KMS-11 (cell line): ENCODE measurements around the gene IGLL5.

Source experiments
- H2AFZ ChIP-seq: fragments of 200-600 bp; sonication (generic); 2 replicates; pipeline ENCODE4 v1.6.1; 2016; ENCODE audit warnings: antibody characterized with exemption, mixed run types, low read depth
- H3K27ac ChIP-seq: fragments of 200-600 bp; sonication (generic); 2 replicates; pipeline ENCODE4 v1.6.1; 2016; ENCODE audit warnings: mild to moderate bottlenecking, mixed run types
- H3K27me3 ChIP-seq: fragments of 200-600 bp; sonication (generic); 2 replicates; pipeline ENCODE4 v1.6.1; 2017; ENCODE audit warnings: mild to moderate bottlenecking, low read depth, mixed run types, moderate library complexity; ENCODE audit not compliant: insufficient read depth
- H3K36me3 ChIP-seq: fragments of 200-600 bp; sonication (generic); 2 replicates; pipeline ENCODE4 v1.6.1; 2017; ENCODE audit warnings: mild to moderate bottlenecking, mixed run types; ENCODE audit not compliant: insufficient read depth
- H3K4me1 ChIP-seq: fragments of 200-600 bp; sonication (generic); 2 replicates; pipeline ENCODE4 v1.6.1; 2016; ENCODE audit warnings: mild to moderate bottlenecking, low read depth, mixed run types; ENCODE audit not compliant: poor library complexity, severe bottlenecking
- H3K4me2 ChIP-seq: fragments of 200-600 bp; sonication (generic); 2 replicates; pipeline ENCODE4 v1.7.0; 2016; ENCODE audit warnings: mild to moderate bottlenecking, mixed run types
- H3K4me3 ChIP-seq: fragments of 200-600 bp; sonication (generic); IDR thresholded peaks from 2 replicates; pipeline ENCODE4 v1.6.1; 2017; ENCODE audit warnings: low read depth, low read length, mixed read lengths; ENCODE audit not compliant: insufficient read depth
- H3K79me2 ChIP-seq: fragments of 200-600 bp; sonication (generic); 2 replicates; pipeline ENCODE4 v1.6.1; 2016; ENCODE audit warnings: low read depth, mixed run types; ENCODE audit not compliant: insufficient read depth
- H3K9ac ChIP-seq: fragments of 200-600 bp; sonication (generic); 2 replicates; pipeline ENCODE4 v1.6.1; 2016; ENCODE audit warnings: mild to moderate bottlenecking, mixed run types
- H4K20me1 ChIP-seq: fragments of 200-600 bp; sonication (generic); 2 replicates; pipeline ENCODE4 v1.6.1; 2016; ENCODE audit warnings: mild to moderate bottlenecking, mixed run types; ENCODE audit not compliant: insufficient read depth
- TF ChIP-seq, protein P1 (sequence below): fragments of 200-600 bp; sonication (generic); conservative IDR thresholded peaks from 2 replicates; pipeline ENCODE4 v1.6.1; 2017; ENCODE audit warnings: low read depth, mild to moderate bottlenecking, antibody characterized with exemption, low read length, moderate library complexity, mixed read lengths

IGLL5 gene

GRCh38 chr22:22841598-22841997, 46.0 kb upstream of the IGLL5 start:
- TF ChIP-seq, protein P1, sequence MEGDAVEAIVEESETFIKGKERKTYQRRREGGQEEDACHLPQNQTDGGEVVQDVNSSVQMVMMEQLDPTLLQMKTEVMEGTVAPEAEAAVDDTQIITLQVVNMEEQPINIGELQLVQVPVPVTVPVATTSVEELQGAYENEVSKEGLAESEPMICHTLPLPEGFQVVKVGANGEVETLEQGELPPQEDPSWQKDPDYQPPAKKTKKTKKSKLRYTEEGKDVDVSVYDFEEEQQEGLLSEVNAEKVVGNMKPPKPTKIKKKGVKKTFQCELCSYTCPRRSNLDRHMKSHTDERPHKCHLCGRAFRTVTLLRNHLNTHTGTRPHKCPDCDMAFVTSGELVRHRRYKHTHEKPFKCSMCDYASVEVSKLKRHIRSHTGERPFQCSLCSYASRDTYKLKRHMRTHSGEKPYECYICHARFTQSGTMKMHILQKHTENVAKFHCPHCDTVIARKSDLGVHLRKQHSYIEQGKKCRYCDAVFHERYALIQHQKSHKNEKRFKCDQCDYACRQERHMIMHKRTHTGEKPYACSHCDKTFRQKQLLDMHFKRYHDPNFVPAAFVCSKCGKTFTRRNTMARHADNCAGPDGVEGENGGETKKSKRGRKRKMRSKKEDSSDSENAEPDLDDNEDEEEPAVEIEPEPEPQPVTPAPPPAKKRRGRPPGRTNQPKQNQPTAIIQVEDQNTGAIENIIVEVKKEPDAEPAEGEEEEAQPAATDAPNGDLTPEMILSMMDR: no peak
- no peak overlapping the region for H2AFZ ChIP-seq
- H3K4me3 ChIP-seq: no peak overlapping the region
- no peaks in the 10 kb centered on the region for H3K79me2 ChIP-seq
- H4K20me1 ChIP-seq: no peaks in the 10 kb centered on the region
- H3K4me2 ChIP-seq: no peak overlapping the region
- no peak overlapping the region for H3K27ac ChIP-seq
- no peaks in the 10 kb centered on the region for H3K4me1 ChIP-seq
- no peaks in the 10 kb centered on the region for H3K36me3 ChIP-seq
- no peaks in the 10 kb centered on the region for H3K27me3 ChIP-seq
- no peak overlapping the region for H3K9ac ChIP-seq

GRCh38 chr22:22842085-22842484, 45.5 kb upstream of the IGLL5 start:
- H3K4me1 ChIP-seq: peaks cover 3% of the 10 kb centered on the region
- TF ChIP-seq, protein P1: no peak
- H3K79me2 ChIP-seq: no peaks in the 10 kb centered on the region
- no peaks in the 10 kb centered on the region for H3K36me3 ChIP-seq
- no peaks in the 10 kb centered on the region for H3K27me3 ChIP-seq
- no peak overlapping the region for H3K4me2 ChIP-seq
- H4K20me1 ChIP-seq: no peaks in the 10 kb centered on the region
- H3K27ac ChIP-seq: no peak overlapping the region
- no peak overlapping the region for H2AFZ ChIP-seq
- no peak overlapping the region for H3K9ac ChIP-seq
- H3K4me3 ChIP-seq: no peak overlapping the region

- H4K20me1 ChIP-seq: no peaks in the 10 kb centered on the region
- no peak overlapping the region for H3K27ac ChIP-seq
Observed at GRCh38 chr22:22843848-22844247, 43.8 kb upstream of the IGLL5 start.

DNA sequence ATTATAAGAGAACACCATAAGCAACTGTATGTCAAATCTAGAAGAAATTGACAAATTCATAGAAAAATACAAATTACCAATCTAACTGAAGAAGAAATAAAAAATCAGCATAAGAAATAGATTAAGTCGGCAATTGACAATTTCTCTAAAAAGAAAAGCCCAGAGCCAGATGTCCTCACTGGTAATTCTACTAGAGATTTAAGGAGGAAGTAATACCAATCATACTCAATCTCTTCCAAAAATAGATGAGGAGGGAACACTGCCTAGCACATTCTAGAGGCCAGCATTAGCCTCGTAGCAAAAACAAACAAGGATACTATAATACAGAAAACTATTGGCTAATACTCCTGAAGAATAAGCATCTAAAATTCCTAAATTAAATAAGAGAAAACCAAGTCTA, 40.4 kb upstream of the IGLL5 start:
- Histone ChIP-seq H3K9ac (no peak overlapping the region), H3K27me3 (no peaks in the 10 kb centered on the region), H3K4me3 (no peak overlapping the region), H3K4me2 (no peak overlapping the region; the same call in 1 of the 2 replicates), H3K36me3 (no peaks in the 10 kb centered on the region), H3K4me1 (peaks cover 41% of the 10 kb centered on the region), H3K79me2 (no peaks in the 10 kb centered on the region), H2AFZ (no peak overlapping the region), H3K27ac (no peak overlapping the region), H4K20me1 (no peaks in the 10 kb centered on the region)
- TF ChIP-seq, protein P1: no peak

More at GRCh38 chr22:22843848-22844247, 43.8 kb upstream of the IGLL5 start:
- Histone ChIP-seq H3K4me2 (no peak overlapping the region), H3K4me1 (peaks cover 21% of the 10 kb centered on the region), H3K36me3 (no peaks in the 10 kb centered on the region), H3K9ac (no peak overlapping the region), H2AFZ (no peak overlapping the region), H3K27me3 (no peaks in the 10 kb centered on the region), H3K4me3 (no peak overlapping the region), H3K79me2 (no peaks in the 10 kb centered on the region)
- TF ChIP-seq, protein P1: no peak
